GM23338 (cell line): ENCODE measurements around the gene MFAP3L. TPM values are rescaled to one million over a fixed set of nuclear protein-coding genes. Genes with fewer than 3 reads are reported as not detected.

ENCODE experiments used
- ATAC-seq: fragments of 200-7000 bp; cut with Tn5 transposase; 3 replicates; pipeline ENCODE4 v1.9.1; 2020
- DNase-seq: peaks from one replicate; pipeline ENCODE4 v3.0.0-alpha.2; 2015; ENCODE audit warnings: low spot score
- H2AFZ ChIP-seq: fragments of 200-600 bp; sonication (generic); 2 replicates; pipeline ENCODE4 v1.8.0; 2016; ENCODE audit warnings: antibody characterized with exemption, mild to moderate bottlenecking, moderate library complexity
- H3F3A ChIP-seq: fragments of 200-600 bp; sonication (generic); replicated peaks from 2 replicates; pipeline ENCODE4 v1.8.0; 2017; ENCODE audit warnings: antibody characterized with exemption, mixed run types, low read depth
- H3K27ac ChIP-seq: fragments of 200-600 bp; sonication (generic); 2 replicates; pipeline ENCODE4 v1.6.1; 2016; ENCODE audit warnings: low read depth
- H3K27me3 ChIP-seq: fragments of 200-600 bp; sonication (generic); 2 replicates; pipeline ENCODE4 v1.8.0; 2016; ENCODE audit warnings: mild to moderate bottlenecking, mixed run types, moderate library complexity; ENCODE audit not compliant: insufficient read depth
- H3K36me3 ChIP-seq: fragments of 200-600 bp; sonication (generic); 2 replicates; pipeline ENCODE4 v1.8.0; 2016; ENCODE audit warnings: mild to moderate bottlenecking; ENCODE audit not compliant: insufficient read depth
- H3K4me1 ChIP-seq: fragments of 200-600 bp; sonication (generic); 2 replicates; pipeline ENCODE4 v1.8.0; 2016; ENCODE audit warnings: mild to moderate bottlenecking, moderate library complexity; ENCODE audit not compliant: insufficient read depth
- H3K4me2 ChIP-seq: fragments of 200-600 bp; sonication (generic); 2 replicates; pipeline ENCODE4 v1.7.1; 2017; ENCODE audit warnings: mixed run types
- H3K4me3 ChIP-seq: fragments of 200-600 bp; sonication (generic); 2 replicates; pipeline ENCODE4 v1.6.1; 2016; ENCODE audit warnings: mixed run types
- H3K79me2 ChIP-seq: fragments of 200-600 bp; sonication (generic); replicated peaks from 2 replicates; pipeline ENCODE4 v1.8.0; 2017; ENCODE audit warnings: mild to moderate bottlenecking; ENCODE audit not compliant: insufficient read depth
- H3K9me2 ChIP-seq: fragments of 200-600 bp; sonication (generic); 2 replicates; pipeline ENCODE4 v1.8.0; 2017; ENCODE audit not compliant: insufficient read depth
- H4K20me1 ChIP-seq: fragments of 200-600 bp; sonication (generic); replicated peaks from 2 replicates; pipeline ENCODE4 v1.8.0; 2017; ENCODE audit warnings: mild to moderate bottlenecking; ENCODE audit not compliant: insufficient read depth
- H3K27ac Mint-ChIP-seq: 2 replicates; pipeline ENCODE4 v1.8.0; 2020; ENCODE audit warnings: inconsistent platforms, mild to moderate bottlenecking, moderate library complexity, mixed read lengths
- H3K27me3 Mint-ChIP-seq: 3 replicates; pipeline ENCODE4 v1.8.0; 2022; ENCODE audit warnings: low read depth, mild to moderate bottlenecking, moderate library complexity, mixed read lengths, inconsistent platforms; ENCODE audit not compliant: insufficient read depth, poor library complexity
- H3K36me3 Mint-ChIP-seq: 3 replicates; pipeline ENCODE4 v1.8.0; 2021; ENCODE audit warnings: low read depth, mild to moderate bottlenecking, inconsistent platforms, moderate library complexity, mixed read lengths
- H3K4me1 Mint-ChIP-seq: 3 replicates; pipeline ENCODE4 v1.8.0; 2020; ENCODE audit warnings: mild to moderate bottlenecking, inconsistent platforms, mixed read lengths
- H3K4me3 Mint-ChIP-seq: 3 replicates; pipeline ENCODE4 v1.8.0; 2021; ENCODE audit warnings: moderate library complexity, mild to moderate bottlenecking, inconsistent platforms, mixed read lengths
- H3K9me3 Mint-ChIP-seq: 3 replicates; pipeline ENCODE4 v1.8.0; 2020; ENCODE audit warnings: moderate library complexity, mild to moderate bottlenecking, inconsistent platforms, mixed read lengths
- JUNB ChIP-seq: IDR thresholded peaks from one replicate; pipeline ENCODE4 v1.6.1; 2016; ENCODE audit warnings: antibody characterized with exemption; ENCODE audit not compliant: unreplicated experiment
- STAT1 ChIP-seq: IDR thresholded peaks from one replicate; pipeline ENCODE4 v1.6.1; 2016; ENCODE audit warnings: antibody characterized with exemption; ENCODE audit not compliant: unreplicated experiment
- ZNF462 ChIP-seq: fragments of 250-450 bp; sonication (Bioruptor Pico); IDR thresholded peaks from 2 replicates; pipeline ENCODE4 v1.5.0; 2020; ENCODE audit warnings: mild to moderate bottlenecking, moderate library complexity
- polyA plus RNA-seq: library from polyadenylated mRNA; unstranded; fragments of >200 nt; fragmentation: Nextera tagmentation; extraction: Ambion mirVana; gene quantifications from 2 replicates; pipeline ENCODE4 v1.2.1, GENCODE V29; 2016
- total RNA-seq: library from RNA; depleted of rRNA; stranded (reverse); fragments of >200 nt; shearing (Covaris generic); gene quantifications from 2 replicates; pipeline ENCODE4 v1.2.3, GENCODE V29; 2014
- TF ChIP-seq, protein P1 (sequence below), 2 experiments: fragments of 200-600 bp in 1 of 2; sonication (generic) in 1 of 2; conservative IDR thresholded peaks; 2 replicates each; pipeline versions ENCODE4 v1.5.1 to v1.6.1; 2016 to 2017; ENCODE audit warnings: antibody characterized with exemption in 2 of 2, low read depth in 2 of 2, mild to moderate bottlenecking in 2 of 2, moderate library complexity in 1 of 2
- TF ChIP-seq, protein P2 (sequence below): IDR thresholded peaks from 2 replicates; pipeline ENCODE4 v1.6.1; 2016; ENCODE audit warnings: antibody characterized with exemption

Gene MFAP3L
- total and polyA plus RNA-seq, 2 experiments from 2014 or later, result 3.4 to 7.9 TPM

DNA sequence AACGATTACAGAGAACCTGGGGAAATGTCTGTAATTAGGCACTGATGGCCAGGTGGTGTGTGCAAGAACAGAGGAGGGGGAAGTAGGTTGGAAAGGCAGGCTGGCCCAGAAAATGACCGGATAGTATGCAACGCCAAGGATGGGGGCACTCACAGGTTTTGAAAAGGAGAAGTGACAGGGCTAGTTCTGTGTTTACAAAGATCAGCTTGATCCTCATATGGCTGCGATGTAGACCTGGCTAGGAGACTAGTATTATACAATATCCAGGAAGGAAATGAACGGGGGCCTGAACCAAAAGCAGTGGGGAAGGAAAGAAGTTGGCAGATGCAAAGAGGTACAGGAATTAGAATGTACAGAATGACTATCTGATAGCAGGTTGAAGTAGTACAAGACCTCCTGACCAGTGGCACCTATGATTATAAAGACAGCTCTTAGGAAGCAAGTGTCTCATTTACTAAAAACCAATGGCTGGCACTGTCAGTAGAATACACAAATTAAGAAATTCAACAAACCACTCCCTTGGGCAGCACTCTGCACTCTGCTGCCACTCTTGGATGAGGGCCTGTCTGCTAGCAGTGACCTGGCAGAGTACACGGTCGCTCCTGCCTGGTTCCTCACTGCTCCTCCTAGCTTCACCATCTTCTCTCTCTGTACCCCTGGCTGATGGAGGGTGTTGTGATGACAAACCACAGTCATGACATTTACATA lies 14.1 kb downstream of the MFAP3L start (continued):
- TF ChIP-seq ZNF462 (no peak), JUNB (no peak)
- TF ChIP-seq, protein P1, sequence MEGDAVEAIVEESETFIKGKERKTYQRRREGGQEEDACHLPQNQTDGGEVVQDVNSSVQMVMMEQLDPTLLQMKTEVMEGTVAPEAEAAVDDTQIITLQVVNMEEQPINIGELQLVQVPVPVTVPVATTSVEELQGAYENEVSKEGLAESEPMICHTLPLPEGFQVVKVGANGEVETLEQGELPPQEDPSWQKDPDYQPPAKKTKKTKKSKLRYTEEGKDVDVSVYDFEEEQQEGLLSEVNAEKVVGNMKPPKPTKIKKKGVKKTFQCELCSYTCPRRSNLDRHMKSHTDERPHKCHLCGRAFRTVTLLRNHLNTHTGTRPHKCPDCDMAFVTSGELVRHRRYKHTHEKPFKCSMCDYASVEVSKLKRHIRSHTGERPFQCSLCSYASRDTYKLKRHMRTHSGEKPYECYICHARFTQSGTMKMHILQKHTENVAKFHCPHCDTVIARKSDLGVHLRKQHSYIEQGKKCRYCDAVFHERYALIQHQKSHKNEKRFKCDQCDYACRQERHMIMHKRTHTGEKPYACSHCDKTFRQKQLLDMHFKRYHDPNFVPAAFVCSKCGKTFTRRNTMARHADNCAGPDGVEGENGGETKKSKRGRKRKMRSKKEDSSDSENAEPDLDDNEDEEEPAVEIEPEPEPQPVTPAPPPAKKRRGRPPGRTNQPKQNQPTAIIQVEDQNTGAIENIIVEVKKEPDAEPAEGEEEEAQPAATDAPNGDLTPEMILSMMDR (conservative IDR thresholded peaks at IDR 0.05; ENCODE audit: low read depth in 2 of 2), result no peak

- H3K4me3 ChIP-seq, result no peak overlapping the region
- no peaks in the 10 kb centered on the region; the same call in 1 of the 2 replicates for H3K79me2 ChIP-seq
- no peaks in the 10 kb centered on the region for H3K27me3 Mint-ChIP-seq
- no peaks in the 10 kb centered on the region for H3K27me3 ChIP-seq
- no peaks in the 10 kb centered on the region for H4K20me1 ChIP-seq
- no peaks in the 10 kb centered on the region for H3K36me3 ChIP-seq
- H3K4me1 Mint-ChIP-seq, result peaks cover 15% of the 10 kb centered on the region; the same call in 2 of the 3 replicates
- H3K27ac Mint-ChIP-seq, result no peak overlapping the region
- no peak for DNase-seq
- H3K4me1 ChIP-seq, result peaks cover 6% of the 10 kb centered on the region; the same call in 1 of the 2 replicates
- H3K27ac ChIP-seq, result no peak overlapping the region
- ATAC-seq, result no peak
- H3F3A ChIP-seq, result no peaks in the 10 kb centered on the region
- no peaks in the 10 kb centered on the region for H3K9me3 Mint-ChIP-seq
- H3K9me2 ChIP-seq, result peaks cover 4% of the 10 kb centered on the region; the same call in 1 of the 2 replicates
- no peak overlapping the region for H2AFZ ChIP-seq
- H3K36me3 Mint-ChIP-seq, result peaks cover 10% of the 10 kb centered on the region; the same call in 1 of the 3 replicates
- no peak overlapping the region for H3K4me2 ChIP-seq
- H3K4me3 Mint-ChIP-seq, result no peak overlapping the region
- TF ChIP-seq ZNF462, result no peak
- TF ChIP-seq, protein P2, sequence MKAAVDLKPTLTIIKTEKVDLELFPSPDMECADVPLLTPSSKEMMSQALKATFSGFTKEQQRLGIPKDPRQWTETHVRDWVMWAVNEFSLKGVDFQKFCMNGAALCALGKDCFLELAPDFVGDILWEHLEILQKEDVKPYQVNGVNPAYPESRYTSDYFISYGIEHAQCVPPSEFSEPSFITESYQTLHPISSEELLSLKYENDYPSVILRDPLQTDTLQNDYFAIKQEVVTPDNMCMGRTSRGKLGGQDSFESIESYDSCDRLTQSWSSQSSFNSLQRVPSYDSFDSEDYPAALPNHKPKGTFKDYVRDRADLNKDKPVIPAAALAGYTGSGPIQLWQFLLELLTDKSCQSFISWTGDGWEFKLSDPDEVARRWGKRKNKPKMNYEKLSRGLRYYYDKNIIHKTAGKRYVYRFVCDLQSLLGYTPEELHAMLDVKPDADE, result no peak
- TF ChIP-seq JUNB, result no peak
- TF ChIP-seq STAT1, result no peak
These were observed 16.9 kb downstream of the MFAP3L start for GRCh38 chr4:170009291-170009690.
